T-helper 17 cell (primary cell): ENCODE data around the gene SKI. TPM values are rescaled to one million over a fixed set of nuclear protein-coding genes. Genes with fewer than 3 reads are reported as not detected.
A peak's percentile ranks its signal among the peaks of the same experiment; 100 is the strongest.

Experiments used
- ATAC-seq: fragments of 150-1000 bp; cut with Tn5 transposase; 2 replicates; pipeline ENCODE4 v1.10.0; 2021; ENCODE audit warnings: mild to moderate bottlenecking, moderate library complexity
- DNase-seq, 3 donors: peaks; one replicate each; pipeline versions ENCODE4 v3.0.0 to v3.0.0-alpha.2; 2020 to 2021
- H3K9me3 ChIP-seq: one replicate; pipeline ENCODE4 v1.7.0; 2013; ENCODE audit warnings: low read length, mild to moderate bottlenecking; ENCODE audit not compliant: control insufficient read depth, poor library complexity, severe bottlenecking
- H3K27ac Mint-ChIP-seq: one replicate; pipeline ENCODE4 v1.8.0; 2022; ENCODE audit warnings: mild to moderate bottlenecking, moderate library complexity, mixed read lengths
- H3K27me3 Mint-ChIP-seq: one replicate; pipeline ENCODE4 v1.8.0; 2022; ENCODE audit warnings: mixed read lengths
- H3K36me3 Mint-ChIP-seq: one replicate; pipeline ENCODE4 v1.8.0; 2022; ENCODE audit warnings: low read depth, mixed read lengths
- H3K4me1 Mint-ChIP-seq: one replicate; pipeline ENCODE4 v1.8.0; 2022; ENCODE audit warnings: mild to moderate bottlenecking, mixed read lengths
- H3K4me3 Mint-ChIP-seq: one replicate; pipeline ENCODE4 v1.8.0; 2022; ENCODE audit warnings: mild to moderate bottlenecking, moderate library complexity, mixed read lengths
- total RNA-seq, 4 donors: library from RNA in 2 of 4; stranded (reverse) in 2 of 4; gene quantifications; one replicate each; pipeline ENCODE4 v1.2.3 and lab custom pipeline; 2022 to 2026

SKI gene
- total RNA-seq, 2 donors from 2014 or later = 183 to 215 TPM

DNA sequence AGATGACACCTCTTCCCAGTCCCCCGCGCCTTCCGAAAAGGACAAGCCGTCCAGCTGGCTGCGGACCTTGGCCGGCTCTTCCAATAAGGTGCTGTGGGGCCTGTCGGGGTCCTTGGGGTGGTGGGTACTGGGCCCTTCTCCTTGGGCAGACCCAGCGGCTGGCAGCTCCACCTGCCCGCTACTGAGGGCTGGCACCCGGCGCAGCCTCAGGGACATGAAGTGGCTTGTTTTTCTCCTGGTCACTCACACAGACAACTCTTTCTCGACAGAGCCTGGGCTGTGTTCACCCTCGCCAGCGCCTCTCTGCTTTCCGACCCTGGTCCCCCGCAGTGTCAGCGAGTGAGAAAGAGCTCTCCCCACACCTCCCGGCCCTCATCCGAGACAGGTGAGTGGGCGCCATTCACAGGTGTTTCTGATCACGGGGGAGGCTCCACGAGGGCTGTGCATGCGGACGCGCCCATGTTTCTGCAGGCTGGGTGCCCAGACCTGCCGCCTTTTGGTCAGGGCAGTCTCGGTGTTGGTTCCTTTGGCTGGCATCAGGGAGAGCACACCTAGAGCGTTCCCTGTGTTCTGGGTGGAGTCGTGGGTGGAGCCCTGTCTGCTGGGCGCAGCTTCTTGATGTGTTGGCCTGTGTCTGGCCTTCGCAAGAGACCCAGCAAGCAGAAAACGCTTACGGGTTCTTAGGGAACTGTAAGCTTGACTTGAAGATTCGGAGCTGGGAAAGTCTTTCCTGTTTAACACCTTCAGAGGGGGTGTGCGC is 75.1 kb downstream of the SKI start:
- H3K4me3 Mint-ChIP-seq = peak overlapping the region; percentile 69
- peaks cover 5% of the 10 kb centered on the region for H3K36me3 Mint-ChIP-seq
- H3K9me3 ChIP-seq = no peaks in the 10 kb centered on the region
- ATAC-seq (no peak), DNase-seq (no peak)
- H3K27me3 Mint-ChIP-seq = no peaks in the 10 kb centered on the region
- peaks cover 22% of the 10 kb centered on the region for H3K4me1 Mint-ChIP-seq
- H3K27ac Mint-ChIP-seq = peak overlapping the region; percentile 96

DNA sequence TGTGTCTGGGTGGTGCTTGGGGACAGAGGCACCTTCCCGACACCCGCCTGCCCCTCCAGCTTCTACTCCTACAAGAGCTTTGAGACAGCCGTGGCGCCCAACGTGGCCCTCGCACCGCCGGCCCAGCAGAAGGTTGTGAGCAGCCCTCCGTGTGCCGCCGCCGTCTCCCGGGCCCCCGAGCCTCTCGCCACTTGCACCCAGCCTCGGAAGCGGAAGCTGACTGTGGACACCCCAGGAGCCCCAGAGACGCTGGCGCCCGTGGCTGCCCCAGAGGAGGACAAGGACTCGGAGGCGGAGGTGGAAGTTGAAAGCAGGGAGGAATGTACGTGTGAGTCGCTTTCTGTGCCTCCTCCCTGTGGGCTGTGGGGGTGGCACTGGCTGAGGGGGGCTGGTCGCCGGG is 75.7 kb downstream of the SKI start:
- no peak for DNase-seq
- Mint-ChIP-seq H3K27me3 (no peaks in the 10 kb centered on the region), H3K36me3 (peaks cover 5% of the 10 kb centered on the region), H3K4me1 (peaks cover 22% of the 10 kb centered on the region), H3K4me3 (peak overlapping the region; percentile 69), H3K27ac (peak overlapping the region; percentile 96)
- no peak for ATAC-seq
- H3K9me3 ChIP-seq = no peaks in the 10 kb centered on the region

DNA sequence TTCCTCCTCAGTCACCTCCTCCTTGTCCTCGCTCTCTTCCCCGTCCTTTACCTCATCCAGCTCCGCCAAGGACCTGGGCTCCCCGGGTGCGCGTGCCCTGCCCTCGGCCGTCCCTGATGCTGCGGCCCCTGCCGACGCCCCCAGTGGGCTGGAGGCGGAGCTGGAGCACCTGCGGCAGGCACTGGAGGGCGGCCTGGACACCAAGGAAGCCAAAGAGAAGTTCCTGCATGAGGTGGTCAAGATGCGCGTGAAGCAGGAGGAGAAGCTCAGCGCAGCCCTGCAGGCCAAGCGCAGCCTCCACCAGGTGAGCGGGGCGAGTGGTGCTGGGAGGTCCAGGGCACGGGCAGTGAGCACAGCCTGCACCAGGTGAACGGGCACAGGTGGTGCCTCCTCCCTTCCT is 76.2 kb downstream of the SKI start:
- H3K9me3 ChIP-seq = no peaks in the 10 kb centered on the region
- no peak for ATAC-seq
- peaks cover 20% of the 10 kb centered on the region for H3K4me1 Mint-ChIP-seq
- no peak overlapping the region for H3K27ac Mint-ChIP-seq
- no peaks in the 10 kb centered on the region for H3K27me3 Mint-ChIP-seq
- DNase-seq = no peak
- peaks cover 5% of the 10 kb centered on the region for H3K36me3 Mint-ChIP-seq
- no peak overlapping the region for H3K4me3 Mint-ChIP-seq

DNA sequence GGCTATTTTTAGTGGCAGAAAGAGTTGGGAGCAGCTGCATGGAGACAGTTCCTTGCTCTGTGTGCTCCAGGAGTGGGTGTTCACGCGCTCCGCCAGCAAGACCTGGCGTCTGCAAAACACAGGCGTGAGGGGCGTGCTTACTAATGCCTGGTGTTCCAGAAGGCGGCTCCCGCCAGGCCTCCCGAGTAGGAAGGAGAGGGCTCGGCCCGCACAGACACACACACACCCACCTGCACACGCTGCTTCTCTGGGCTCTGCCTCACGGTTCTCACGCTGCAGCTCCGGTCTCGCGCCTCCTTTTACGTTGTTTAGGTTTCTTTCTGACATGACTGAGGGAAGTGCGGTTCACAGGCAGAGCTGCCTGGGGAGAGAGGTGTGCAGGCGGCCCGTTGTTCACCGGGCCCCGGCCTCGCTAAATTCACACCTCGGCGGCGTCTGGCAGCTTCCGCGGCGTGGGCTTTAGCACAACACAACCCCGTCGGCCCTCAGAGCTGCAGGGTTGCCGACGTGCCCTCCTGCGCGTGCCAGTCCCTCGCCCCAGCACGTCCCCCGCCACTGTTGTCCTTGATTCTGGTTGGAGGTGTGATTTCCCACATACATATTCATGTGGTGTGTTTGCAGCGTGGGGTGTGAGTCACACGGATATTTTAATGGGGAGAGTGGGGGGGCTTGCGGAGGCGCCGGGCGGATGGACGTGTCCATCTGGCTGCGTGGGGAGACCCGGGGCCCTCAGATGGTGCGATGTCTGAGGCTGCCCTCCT is 77.0 kb downstream of the SKI start:
- H3K36me3 Mint-ChIP-seq = peaks cover 5% of the 10 kb centered on the region
- H3K27ac Mint-ChIP-seq = peak overlapping the region; percentile 75
- H3K4me1 Mint-ChIP-seq = peaks cover 20% of the 10 kb centered on the region
- ATAC-seq = no peak
- DNase-seq = no peak
- no peaks in the 10 kb centered on the region for H3K27me3 Mint-ChIP-seq
- H3K9me3 ChIP-seq = no peaks in the 10 kb centered on the region
- peak overlapping the region; percentile 73 for H3K4me3 Mint-ChIP-seq

DNA sequence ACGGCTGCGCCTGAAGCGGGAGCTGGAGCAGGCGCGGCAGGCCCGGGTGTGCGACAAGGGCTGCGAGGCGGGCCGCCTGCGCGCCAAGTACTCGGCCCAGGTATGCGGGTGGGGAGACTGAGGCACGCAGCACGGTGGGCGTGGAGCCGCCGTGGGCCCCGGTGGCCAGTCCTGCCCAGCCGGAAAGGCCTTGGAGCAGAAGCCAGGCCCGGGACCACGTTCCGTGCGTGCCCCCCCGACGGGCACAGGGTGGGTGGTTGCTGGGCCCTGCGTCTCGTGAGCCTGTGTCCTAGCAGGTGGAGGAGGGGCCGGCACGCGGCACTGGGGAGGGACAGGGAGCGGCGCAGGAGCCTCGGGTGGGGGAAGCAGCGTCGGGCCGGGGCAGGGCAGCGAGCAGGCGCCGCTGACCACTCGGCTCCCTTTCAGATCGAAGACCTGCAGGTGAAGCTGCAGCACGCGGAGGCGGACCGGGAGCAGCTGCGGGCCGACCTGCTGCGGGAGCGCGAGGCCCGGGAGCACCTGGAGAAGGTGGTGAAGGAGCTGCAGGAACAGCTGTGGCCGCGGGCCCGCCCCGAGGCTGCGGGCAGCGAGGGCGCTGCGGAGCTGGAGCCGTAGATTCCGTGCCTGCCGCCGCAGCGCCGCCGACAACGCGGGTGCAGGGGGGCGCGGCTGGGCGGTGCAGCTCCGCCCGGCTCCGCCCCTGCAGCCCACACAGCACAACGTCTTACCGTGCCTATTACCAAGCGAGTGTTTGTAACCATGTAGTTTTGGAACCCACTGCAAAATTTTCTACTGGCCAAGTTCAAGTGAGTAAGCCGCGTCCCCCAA is 78.2 kb downstream of the SKI start:
- peak overlapping the region; percentile 16 for H3K4me3 Mint-ChIP-seq

DNA sequence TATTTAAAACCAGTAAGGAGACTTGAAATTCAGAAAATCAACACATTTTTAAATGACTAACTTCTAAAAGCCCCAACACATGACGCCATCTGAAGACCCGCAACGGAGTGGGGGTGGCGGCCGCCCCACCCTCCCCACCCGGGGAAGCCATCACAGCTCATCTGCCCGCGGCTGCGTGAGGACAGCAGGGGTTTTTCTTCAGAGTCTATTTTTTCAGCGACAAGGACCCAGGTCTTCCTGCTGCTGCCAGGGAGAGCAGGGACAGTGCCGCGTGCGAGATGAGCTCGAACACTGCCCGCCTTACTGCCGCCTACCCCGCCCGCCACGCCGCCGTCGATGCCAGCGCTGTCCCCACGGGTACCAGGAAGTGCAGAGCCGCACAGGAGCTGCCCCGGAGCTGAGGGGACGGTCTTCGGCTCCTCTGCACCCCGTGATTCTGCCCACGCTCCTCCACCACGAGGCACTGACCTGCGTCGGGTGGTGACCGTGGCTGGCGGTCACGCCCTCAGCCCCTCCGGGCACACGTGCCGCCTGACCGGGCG is 79.0 kb downstream of the SKI start:
- H3K27me3 Mint-ChIP-seq = no peaks in the 10 kb centered on the region
- ATAC-seq (no peak), DNase-seq (no peak)
- peak overlapping the region; percentile 62 for H3K4me3 Mint-ChIP-seq
- H3K36me3 Mint-ChIP-seq = peaks cover 5% of the 10 kb centered on the region
- peaks cover 10% of the 10 kb centered on the region for H3K4me1 Mint-ChIP-seq
- no peaks in the 10 kb centered on the region for H3K9me3 ChIP-seq
- peak overlapping the region; percentile 81 for H3K27ac Mint-ChIP-seq

More for the DNA sequence above, 78.2 kb downstream of the SKI start:
- peaks cover 15% of the 10 kb centered on the region for H3K4me1 Mint-ChIP-seq
- no peak for DNase-seq
- H3K27me3 Mint-ChIP-seq = no peaks in the 10 kb centered on the region
- H3K9me3 ChIP-seq = no peaks in the 10 kb centered on the region
- peaks cover 5% of the 10 kb centered on the region for H3K36me3 Mint-ChIP-seq
- H3K27ac Mint-ChIP-seq = no peak overlapping the region
- ATAC-seq = no peak

DNA sequence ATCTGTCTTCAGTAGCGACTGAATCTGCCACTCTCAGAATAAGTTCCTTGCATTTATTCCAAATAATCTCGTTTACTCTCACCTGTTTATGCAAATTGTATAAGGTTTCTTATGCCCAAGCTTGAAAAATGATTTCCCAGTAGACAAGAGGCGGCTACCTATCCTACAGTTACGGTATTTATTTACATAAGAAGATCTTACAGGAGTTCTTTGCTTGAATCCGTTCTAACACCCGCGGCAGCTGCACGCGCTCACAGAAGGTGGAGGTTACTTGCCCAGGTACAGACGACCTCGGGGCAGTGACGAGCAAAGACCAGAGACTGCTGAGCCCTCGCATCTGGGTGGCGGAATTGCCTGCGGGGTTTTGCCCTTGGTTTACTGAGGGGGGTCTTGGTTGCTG is 79.9 kb downstream of the SKI start:
- H3K9me3 ChIP-seq = no peaks in the 10 kb centered on the region
- peaks cover 5% of the 10 kb centered on the region for H3K36me3 Mint-ChIP-seq
- no peak for DNase-seq
- H3K4me3 Mint-ChIP-seq = peak overlapping the region; percentile 15
- no peak for ATAC-seq
- peaks cover 10% of the 10 kb centered on the region for H3K4me1 Mint-ChIP-seq
- peak overlapping the region; percentile 81 for H3K27ac Mint-ChIP-seq
- no peaks in the 10 kb centered on the region for H3K27me3 Mint-ChIP-seq

DNA sequence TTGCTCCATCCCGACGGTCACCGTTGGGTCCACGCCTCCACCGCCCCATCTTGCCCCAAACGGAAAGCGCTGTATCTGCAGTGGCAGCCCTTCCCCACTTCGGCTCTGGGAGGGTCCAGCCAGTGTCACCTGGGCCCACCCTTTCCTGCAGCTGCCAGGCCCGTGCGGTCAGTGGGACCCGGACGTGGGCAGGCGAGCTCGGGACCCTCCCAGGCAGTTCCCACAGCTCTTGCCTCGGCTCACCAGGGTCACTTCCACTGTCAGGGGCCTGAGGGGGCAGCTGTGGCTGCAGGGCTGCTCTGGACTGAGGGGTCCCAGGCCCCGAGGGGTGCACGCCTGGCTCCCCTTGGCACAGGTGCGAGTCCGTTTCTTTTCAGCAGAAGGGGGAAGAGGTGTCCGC is 80.7 kb downstream of the SKI start:
- ATAC-seq (no peak), DNase-seq (no peak)
- H3K27ac Mint-ChIP-seq = no peak overlapping the region
- no peaks in the 10 kb centered on the region for H3K9me3 ChIP-seq
- H3K4me3 Mint-ChIP-seq = peak overlapping the region; percentile 64
- peaks cover 5% of the 10 kb centered on the region for H3K36me3 Mint-ChIP-seq
- H3K4me1 Mint-ChIP-seq = peaks cover 18% of the 10 kb centered on the region
- no peaks in the 10 kb centered on the region for H3K27me3 Mint-ChIP-seq

DNA sequence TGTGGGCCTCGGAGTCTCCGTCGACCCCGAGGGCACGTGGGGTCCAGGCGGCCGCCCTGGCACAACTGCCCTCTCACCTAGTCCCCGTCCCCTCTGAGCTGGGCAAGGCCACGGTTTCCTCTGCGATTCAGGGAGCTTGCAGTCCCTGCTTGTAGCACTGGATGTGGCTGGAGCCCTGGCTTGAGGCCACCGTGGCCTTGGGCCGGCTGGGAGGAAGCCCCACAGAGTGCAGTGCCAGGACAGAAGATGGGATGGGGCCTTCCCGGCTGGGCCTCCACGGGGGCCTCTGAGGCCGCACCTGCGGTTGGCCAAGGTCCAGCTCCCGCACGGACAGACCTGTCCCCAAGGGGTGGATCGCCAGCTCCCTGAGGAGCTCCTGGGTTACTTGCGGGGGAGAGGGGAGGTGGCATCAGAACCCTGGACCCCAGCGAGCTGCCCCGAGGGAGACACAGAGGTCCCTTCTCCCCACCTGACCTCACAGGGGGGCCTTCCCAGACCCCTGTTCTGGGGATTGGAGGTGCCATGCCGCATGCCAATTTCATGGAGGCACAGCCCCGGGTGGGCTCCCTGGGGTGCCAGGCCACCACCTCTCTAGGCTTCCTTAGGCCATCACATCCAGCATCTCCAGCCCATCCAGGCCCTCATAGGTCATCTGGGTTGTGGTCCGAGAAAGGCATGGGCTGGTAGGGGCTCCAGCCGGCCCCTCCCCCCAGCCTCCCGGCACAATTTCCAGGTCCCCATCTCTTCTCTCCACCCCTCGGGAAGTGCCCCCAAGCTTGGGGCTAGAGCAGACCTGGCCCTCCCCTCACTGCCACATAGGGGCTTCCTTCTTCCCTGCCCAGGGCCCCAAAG is 82.4 kb downstream of the SKI start:
- H3K9me3 ChIP-seq = no peaks in the 10 kb centered on the region
- peaks cover 5% of the 10 kb centered on the region for H3K36me3 Mint-ChIP-seq
- peak overlapping the region; percentile 57 for H3K4me3 Mint-ChIP-seq
- DNase-seq (no peak), ATAC-seq (no peak)
- H3K27ac Mint-ChIP-seq = peak overlapping the region; percentile 83
- no peaks in the 10 kb centered on the region for H3K27me3 Mint-ChIP-seq
- H3K4me1 Mint-ChIP-seq = peaks cover 16% of the 10 kb centered on the region

DNA sequence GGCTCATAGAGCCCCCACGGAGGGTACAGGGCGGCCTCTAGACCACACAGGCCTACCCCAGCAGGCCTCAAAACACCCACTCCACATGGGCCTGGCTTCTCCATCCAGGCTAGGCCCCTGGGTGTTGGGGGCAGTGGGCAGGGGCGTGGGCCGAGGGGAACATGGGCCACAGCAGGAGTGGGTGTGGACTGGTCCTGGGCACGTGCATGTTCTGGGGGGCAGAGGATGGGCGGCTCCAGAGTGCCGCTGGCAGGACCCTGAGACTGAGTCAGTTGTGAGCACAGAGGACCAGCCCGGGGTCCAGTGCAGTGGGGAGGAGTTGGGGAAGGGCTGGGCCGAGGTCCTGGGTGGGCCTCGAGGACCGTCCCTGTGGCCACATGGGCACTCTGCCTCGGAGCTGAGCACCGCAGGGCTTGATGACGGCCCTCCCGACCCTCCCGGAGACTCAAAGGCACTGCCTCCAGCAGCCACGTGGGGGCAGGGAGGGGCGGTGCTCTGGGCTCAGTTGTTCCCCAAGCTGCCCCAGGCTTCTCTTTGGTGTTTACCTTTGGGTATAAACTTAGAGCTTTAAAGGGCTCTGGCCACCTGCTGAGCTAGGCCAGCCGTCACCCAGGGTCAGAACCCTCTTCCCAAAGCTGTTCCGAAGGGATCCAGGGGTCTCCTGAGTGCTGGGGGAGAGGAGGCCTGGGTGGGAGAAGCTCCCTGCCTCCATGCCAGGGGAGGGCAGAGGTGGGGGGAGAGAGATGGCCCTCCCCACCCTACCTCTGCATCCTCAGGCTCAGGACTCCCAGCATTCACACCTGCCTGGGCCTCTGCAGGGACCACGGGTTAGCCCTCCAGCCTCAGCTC is 83.3 kb downstream of the SKI start:
- ATAC-seq = peak; percentile 62
- Mint-ChIP-seq H3K4me1 (peaks cover 18% of the 10 kb centered on the region), H3K27ac (peak overlapping the region; percentile 83), H3K27me3 (no peaks in the 10 kb centered on the region), H3K36me3 (peaks cover 5% of the 10 kb centered on the region), H3K4me3 (peak overlapping the region; percentile 28)
- peak; percentile 42 to 54 (median 44) for DNase-seq
- H3K9me3 ChIP-seq = no peaks in the 10 kb centered on the region

DNA sequence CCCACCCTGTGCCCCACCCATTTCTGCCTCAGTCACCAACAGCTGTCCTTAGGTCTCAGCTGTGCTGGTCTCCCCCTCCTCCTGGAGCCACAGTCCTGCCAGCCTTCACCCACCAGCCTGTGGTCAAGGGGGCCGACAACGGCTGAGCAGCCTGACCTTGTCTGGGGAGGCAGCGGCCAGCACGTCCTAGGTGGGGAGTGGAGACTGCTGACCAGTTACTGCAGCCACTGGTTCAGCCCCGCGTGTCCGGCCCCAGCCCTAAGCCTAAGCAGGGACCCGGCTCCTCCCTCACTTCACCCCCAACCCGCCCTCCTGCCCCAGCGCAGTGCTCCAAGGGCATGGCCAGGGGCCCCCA is 84.0 kb downstream of the SKI start:
- Mint-ChIP-seq H3K36me3 (peaks cover 5% of the 10 kb centered on the region), H3K4me3 (no peak overlapping the region), H3K27ac (peak overlapping the region; percentile 83), H3K27me3 (no peaks in the 10 kb centered on the region), H3K4me1 (peaks cover 18% of the 10 kb centered on the region)
- DNase-seq (no peak), ATAC-seq (peak; percentile 9)
- no peaks in the 10 kb centered on the region for H3K9me3 ChIP-seq
